CD1c-positive myeloid dendritic cell (primary cell): Measurements from ENCODE around the gene PAPPA2.

ENCODE experiments used
- DNase-seq: peaks from one replicate; pipeline ENCODE4 v3.0.0-alpha.2; 2016; ENCODE audit errors: extremely low spot score

Gene PAPPA2

GRCh38 chr1:176803042-176803441, 340.1 kb downstream of the PAPPA2 start:
- DNase-seq: no peak

- no peak for DNase-seq
These were observed 340.6 kb downstream of the PAPPA2 start for GRCh38 chr1:176803596-176803995.

- no peak for DNase-seq
These were observed 346.3 kb downstream of the PAPPA2 start for GRCh38 chr1:176809292-176809691.

- DNase-seq: no peak
These were observed 348.7 kb downstream of the PAPPA2 start for GRCh38 chr1:176811511-176812288.

- DNase-seq: no peak
These were observed 352.6 kb downstream of the PAPPA2 start for GRCh38 chr1:176815621-176816020.

GRCh38 chr1:176816232-176816631, 353.3 kb downstream of the PAPPA2 start:
- DNase-seq: no peak

GRCh38 chr1:176820391-176821031, 357.5 kb downstream of the PAPPA2 start:
- no peak for DNase-seq

GRCh38 chr1:176826265-176826664, 363.3 kb downstream of the PAPPA2 start:
- DNase-seq: no peak

GRCh38 chr1:176829261-176829660, 366.3 kb downstream of the PAPPA2 start:
- no peak for DNase-seq

- DNase-seq: no peak
These were observed 368.2 kb downstream of the PAPPA2 start for GRCh38 chr1:176831150-176831549.

GRCh38 chr1:176837708-176838107, 374.7 kb downstream of the PAPPA2 start:
- DNase-seq: no peak

- no peak for DNase-seq
These were observed 375.5 kb downstream of the PAPPA2 start for GRCh38 chr1:176838276-176838995.

GRCh38 chr1:176839216-176839615, 376.2 kb downstream of the PAPPA2 start:
- no peak for DNase-seq

- no peak for DNase-seq
These were observed 378.3 kb downstream of the PAPPA2 start for GRCh38 chr1:176841238-176841637.

GRCh38 chr1:176843352-176844297, 380.6 kb downstream of the PAPPA2 start:
- no peak for DNase-seq

GRCh38 chr1:176847052-176847451, 384.1 kb downstream of the PAPPA2 start:
- no peak for DNase-seq

GRCh38 chr1:176849281-176849680, 386.3 kb downstream of the PAPPA2 start:
- no peak for DNase-seq

- no peak for DNase-seq
These were observed 387.9 kb downstream of the PAPPA2 start for GRCh38 chr1:176850871-176851270.

GRCh38 chr1:176852124-176852523, 389.1 kb downstream of the PAPPA2 start:
- DNase-seq: no peak

- DNase-seq: no peak
These were observed 390.5 kb downstream of the PAPPA2 start for GRCh38 chr1:176853503-176853902.

GRCh38 chr1:176854121-176854520, 391.1 kb downstream of the PAPPA2 start:
- DNase-seq: no peak
